Cerebellar nuclear complex (tissue), 1 donor: ENCODE measurements around the gene PPP2R5B.

Experiments
- DNase-seq, 2 experiments: peaks; one replicate each; lab custom pipeline; 2025; lab: John Stamatoyannopoulos, UW

Gene PPP2R5B

GRCh38 chr11:64888729-64889511 is 35.6 kb upstream of the PPP2R5B start:
- no peak for DNase-seq

- DNase-seq: peak in 1 of 2 experiments; percentile 30
Observed at GRCh38 chr11:64890522-64890939, 34.0 kb upstream of the PPP2R5B start.

- no peak for DNase-seq
Observed at GRCh38 chr11:64891215-64891848, 33.2 kb upstream of the PPP2R5B start.

- DNase-seq: no peak
Observed at GRCh38 chr11:64891880-64892279, 32.6 kb upstream of the PPP2R5B start.

GRCh38 chr11:64892411-64892831 is 32.1 kb upstream of the PPP2R5B start:
- no peak for DNase-seq

- no peak for DNase-seq
Observed at GRCh38 chr11:64892838-64893193, 31.7 kb upstream of the PPP2R5B start.

- no peak for DNase-seq
Observed at GRCh38 chr11:64893194-64894069, 31.1 kb upstream of the PPP2R5B start.

- no peak for DNase-seq
Observed at GRCh38 chr11:64894070-64894811, 30.2 kb upstream of the PPP2R5B start.

GRCh38 chr11:64894812-64895452 is 29.6 kb upstream of the PPP2R5B start:
- DNase-seq: no peak

- no peak for DNase-seq
Observed at GRCh38 chr11:64896448-64897022, 28.0 kb upstream of the PPP2R5B start.

GRCh38 chr11:64897381-64898075 is 27.0 kb upstream of the PPP2R5B start:
- DNase-seq: no peak

GRCh38 chr11:64898076-64898445 is 26.4 kb upstream of the PPP2R5B start:
- DNase-seq: no peak

GRCh38 chr11:64898541-64898940 is 25.9 kb upstream of the PPP2R5B start:
- DNase-seq: no peak

GRCh38 chr11:64900263-64900678 is 24.2 kb upstream of the PPP2R5B start:
- no peak for DNase-seq

GRCh38 chr11:64900774-64901173 is 23.7 kb upstream of the PPP2R5B start:
- DNase-seq: no peak

- DNase-seq: no peak
Observed at GRCh38 chr11:64902102-64902900, 22.2 kb upstream of the PPP2R5B start.

- no peak for DNase-seq
Observed at GRCh38 chr11:64903291-64903833, 21.1 kb upstream of the PPP2R5B start.

- DNase-seq: no peak
Observed at GRCh38 chr11:64905516-64906313, 18.8 kb upstream of the PPP2R5B start.

GRCh38 chr11:64906314-64906635 is 18.2 kb upstream of the PPP2R5B start:
- DNase-seq: no peak
